ENCODE data around the gene TAF9.

The TAF9 gene

DNA sequence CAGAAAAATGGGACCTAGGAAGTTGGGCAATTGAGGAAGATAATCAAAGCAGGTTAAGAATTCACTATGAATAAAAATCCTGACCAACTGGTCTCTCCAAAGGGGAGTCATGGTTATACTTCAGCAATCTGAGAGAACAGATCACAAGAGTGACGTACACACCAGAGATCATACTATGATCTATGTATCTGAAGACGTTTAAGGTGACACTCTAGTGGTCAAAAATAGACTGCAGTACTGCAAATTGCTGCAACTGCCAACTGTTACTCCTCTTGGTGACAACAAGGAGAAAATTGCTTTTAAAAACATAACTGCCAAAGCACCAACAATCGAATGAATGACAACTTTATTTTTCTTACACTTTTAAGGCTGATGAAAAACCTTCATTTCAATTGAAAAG lies 4.9 kb downstream of the TAF9 start (continued):
- TF ChIP-seq, protein P1, sequence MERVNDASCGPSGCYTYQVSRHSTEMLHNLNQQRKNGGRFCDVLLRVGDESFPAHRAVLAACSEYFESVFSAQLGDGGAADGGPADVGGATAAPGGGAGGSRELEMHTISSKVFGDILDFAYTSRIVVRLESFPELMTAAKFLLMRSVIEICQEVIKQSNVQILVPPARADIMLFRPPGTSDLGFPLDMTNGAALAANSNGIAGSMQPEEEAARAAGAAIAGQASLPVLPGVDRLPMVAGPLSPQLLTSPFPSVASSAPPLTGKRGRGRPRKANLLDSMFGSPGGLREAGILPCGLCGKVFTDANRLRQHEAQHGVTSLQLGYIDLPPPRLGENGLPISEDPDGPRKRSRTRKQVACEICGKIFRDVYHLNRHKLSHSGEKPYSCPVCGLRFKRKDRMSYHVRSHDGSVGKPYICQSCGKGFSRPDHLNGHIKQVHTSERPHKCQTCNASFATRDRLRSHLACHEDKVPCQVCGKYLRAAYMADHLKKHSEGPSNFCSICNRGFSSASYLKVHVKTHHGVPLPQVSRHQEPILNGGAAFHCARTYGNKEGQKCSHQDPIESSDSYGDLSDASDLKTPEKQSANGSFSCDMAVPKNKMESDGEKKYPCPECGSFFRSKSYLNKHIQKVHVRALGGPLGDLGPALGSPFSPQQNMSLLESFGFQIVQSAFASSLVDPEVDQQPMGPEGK (CRISPR knock-in tag; IDR thresholded peaks at IDR 0.05; ENCODE audit: borderline replicate concordance) = no peak
- no peak for TF ChIP-seq OSR1 (CRISPR knock-in tag; IDR thresholded peaks at IDR 0.05)
- no peak for TF ChIP-seq ZFP30 (CRISPR knock-in tag; IDR thresholded peaks at IDR 0.05)

DNA sequence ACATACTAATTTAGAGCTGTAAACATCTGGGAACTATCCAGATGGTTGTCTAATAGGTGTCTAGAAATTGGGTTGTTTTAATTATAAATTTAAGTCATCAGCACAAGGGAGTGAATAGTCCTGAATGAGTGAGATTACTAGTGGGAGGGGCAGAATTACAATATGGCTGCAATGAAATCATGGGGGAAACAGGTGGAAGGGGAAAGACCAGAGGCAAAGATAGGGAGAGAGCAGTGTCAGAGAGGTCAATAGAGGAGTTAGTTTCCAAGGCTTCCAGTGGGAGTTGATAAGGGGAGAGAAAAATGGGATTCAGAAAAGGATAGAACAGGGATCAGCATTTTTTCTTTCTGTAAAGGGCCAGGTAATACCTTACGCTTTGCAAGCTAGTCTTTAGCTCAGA lies 8.9 kb downstream of the TAF9 start:
- TF ChIP-seq, protein P1 (CRISPR knock-in tag; IDR thresholded peaks at IDR 0.05; ENCODE audit: borderline replicate concordance) = no peak
- TF ChIP-seq ZFP3 (CRISPR knock-in tag; IDR thresholded peaks at IDR 0.05) (no peak), ARNTL (CRISPR knock-in tag; IDR thresholded peaks at IDR 0.05; ENCODE audit: borderline replicate concordance, low read depth) (no peak), ZNF8 (CRISPR knock-in tag; IDR thresholded peaks at IDR 0.05) (no peak), RARB (CRISPR knock-in tag; IDR thresholded peaks at IDR 0.05) (no peak), BACH2 (CRISPR knock-in tag; IDR thresholded peaks at IDR 0.05; ENCODE audit: borderline replicate concordance) (no peak), ZNF565 (CRISPR knock-in tag; conservative IDR thresholded peaks at IDR 0.05; ENCODE audit: low read depth) (no peak), TCF4 (CRISPR knock-in tag; IDR thresholded peaks at IDR 0.05; ENCODE audit: borderline replicate concordance) (no peak), PPARA (CRISPR knock-in tag; IDR thresholded peaks at IDR 0.05; ENCODE audit: borderline replicate concordance) (no peak), ZC3H10 (CRISPR knock-in tag; IDR thresholded peaks at IDR 0.05) (no peak), ZNF70 (CRISPR knock-in tag; IDR thresholded peaks at IDR 0.05) (no peak), GLIS3 (CRISPR knock-in tag; IDR thresholded peaks at IDR 0.05) (no peak), CSDC2 (CRISPR knock-in tag; IDR thresholded peaks at IDR 0.05) (no peak), SNAI2 (CRISPR knock-in tag; IDR thresholded peaks at IDR 0.05) (no peak)
- TF ChIP-seq, protein P2, sequence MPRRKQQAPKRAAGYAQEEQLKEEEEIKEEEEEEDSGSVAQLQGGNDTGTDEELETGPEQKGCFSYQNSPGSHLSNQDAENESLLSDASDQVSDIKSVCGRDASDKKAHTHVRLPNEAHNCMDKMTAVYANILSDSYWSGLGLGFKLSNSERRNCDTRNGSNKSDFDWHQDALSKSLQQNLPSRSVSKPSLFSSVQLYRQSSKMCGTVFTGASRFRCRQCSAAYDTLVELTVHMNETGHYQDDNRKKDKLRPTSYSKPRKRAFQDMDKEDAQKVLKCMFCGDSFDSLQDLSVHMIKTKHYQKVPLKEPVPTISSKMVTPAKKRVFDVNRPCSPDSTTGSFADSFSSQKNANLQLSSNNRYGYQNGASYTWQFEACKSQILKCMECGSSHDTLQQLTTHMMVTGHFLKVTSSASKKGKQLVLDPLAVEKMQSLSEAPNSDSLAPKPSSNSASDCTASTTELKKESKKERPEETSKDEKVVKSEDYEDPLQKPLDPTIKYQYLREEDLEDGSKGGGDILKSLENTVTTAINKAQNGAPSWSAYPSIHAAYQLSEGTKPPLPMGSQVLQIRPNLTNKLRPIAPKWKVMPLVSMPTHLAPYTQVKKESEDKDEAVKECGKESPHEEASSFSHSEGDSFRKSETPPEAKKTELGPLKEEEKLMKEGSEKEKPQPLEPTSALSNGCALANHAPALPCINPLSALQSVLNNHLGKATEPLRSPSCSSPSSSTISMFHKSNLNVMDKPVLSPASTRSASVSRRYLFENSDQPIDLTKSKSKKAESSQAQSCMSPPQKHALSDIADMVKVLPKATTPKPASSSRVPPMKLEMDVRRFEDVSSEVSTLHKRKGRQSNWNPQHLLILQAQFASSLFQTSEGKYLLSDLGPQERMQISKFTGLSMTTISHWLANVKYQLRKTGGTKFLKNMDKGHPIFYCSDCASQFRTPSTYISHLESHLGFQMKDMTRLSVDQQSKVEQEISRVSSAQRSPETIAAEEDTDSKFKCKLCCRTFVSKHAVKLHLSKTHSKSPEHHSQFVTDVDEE (CRISPR knock-in tag; IDR thresholded peaks at IDR 0.05) = no peak
- TF ChIP-seq, protein P3, sequence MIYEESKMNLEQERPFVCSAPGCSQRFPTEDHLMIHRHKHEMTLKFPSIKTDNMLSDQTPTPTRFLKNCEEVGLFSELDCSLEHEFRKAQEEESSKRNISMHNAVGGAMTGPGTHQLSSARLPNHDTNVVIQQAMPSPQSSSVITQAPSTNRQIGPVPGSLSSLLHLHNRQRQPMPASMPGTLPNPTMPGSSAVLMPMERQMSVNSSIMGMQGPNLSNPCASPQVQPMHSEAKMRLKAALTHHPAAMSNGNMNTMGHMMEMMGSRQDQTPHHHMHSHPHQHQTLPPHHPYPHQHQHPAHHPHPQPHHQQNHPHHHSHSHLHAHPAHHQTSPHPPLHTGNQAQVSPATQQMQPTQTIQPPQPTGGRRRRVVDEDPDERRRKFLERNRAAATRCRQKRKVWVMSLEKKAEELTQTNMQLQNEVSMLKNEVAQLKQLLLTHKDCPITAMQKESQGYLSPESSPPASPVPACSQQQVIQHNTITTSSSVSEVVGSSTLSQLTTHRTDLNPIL (CRISPR knock-in tag; IDR thresholded peaks at IDR 0.05; ENCODE audit: low read depth) = no peak
- no peak for ATAC-seq

DNA sequence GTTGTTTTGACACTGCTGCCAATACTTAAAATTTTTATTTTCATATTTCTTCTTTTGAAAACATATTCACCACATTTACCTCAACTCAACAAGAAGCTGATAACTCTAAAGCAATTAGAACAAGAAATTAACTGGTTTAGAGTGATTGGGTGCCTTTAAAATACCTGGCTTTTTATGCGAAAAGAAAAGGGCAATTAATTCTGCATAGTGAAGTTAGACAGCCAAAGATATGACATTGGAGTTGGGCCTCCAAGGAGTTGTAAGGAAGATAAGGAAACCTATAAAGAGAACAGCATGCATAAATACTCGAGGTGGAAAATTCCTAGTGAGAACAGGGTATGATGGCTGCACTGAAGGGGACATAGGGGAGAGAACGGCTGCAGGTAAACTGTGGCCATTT lies 9.6 kb downstream of the TAF9 start:
- no peak for ATAC-seq
- TF ChIP-seq ZNF565 (CRISPR knock-in tag; conservative IDR thresholded peaks at IDR 0.05; ENCODE audit: low read depth) = no peak

DNA sequence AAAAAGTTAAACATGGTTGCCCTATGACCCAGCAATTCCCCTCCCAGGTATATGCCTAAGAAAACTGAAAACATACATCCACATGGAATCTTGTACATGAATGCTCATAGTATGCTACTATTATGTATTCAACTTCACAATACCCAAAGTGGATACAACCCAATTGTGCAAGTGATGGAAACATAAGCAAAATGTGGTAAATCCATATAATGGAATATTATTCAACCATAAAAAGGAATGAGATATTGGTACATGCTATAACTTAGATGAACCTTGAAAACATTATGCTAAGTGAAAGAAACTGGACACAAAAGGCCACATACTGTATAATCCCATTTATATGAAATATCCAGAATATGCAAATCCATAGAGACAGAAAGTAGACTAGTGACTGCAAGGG lies 18.7 kb downstream of the TAF9 start:
- TF ChIP-seq ESRRG (CRISPR knock-in tag; IDR thresholded peaks at IDR 0.05) (no peak), ZNF8 (CRISPR knock-in tag; IDR thresholded peaks at IDR 0.05) (peak; percentile 78)
- ATAC-seq = no peak

DNA sequence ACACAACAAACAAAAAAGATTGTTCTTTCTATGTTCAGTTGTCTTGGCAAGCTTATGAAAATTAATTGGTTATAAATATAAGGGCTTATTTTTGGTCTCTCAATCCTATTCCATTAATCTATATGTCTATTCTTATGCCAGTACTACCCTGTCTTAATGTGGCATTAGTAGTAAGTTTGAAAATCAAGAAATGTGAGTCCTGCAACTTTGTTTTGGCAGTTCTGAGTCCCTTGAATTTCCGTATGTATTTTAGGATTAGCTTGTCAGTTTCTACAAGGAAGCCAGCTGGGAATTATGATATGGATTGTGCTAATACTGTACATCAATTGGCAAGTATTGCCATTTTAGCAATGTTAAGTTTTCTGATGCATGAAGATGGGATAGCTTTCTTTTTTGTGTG lies 26.2 kb downstream of the TAF9 start:
- TF ChIP-seq ZNF8 (CRISPR knock-in tag; IDR thresholded peaks at IDR 0.05) (no peak), ARNTL (CRISPR knock-in tag; IDR thresholded peaks at IDR 0.05; ENCODE audit: borderline replicate concordance, low read depth) (no peak), TCF4 (CRISPR knock-in tag; IDR thresholded peaks at IDR 0.05; ENCODE audit: borderline replicate concordance) (no peak), ZC3H10 (CRISPR knock-in tag; IDR thresholded peaks at IDR 0.05) (no peak), ZNF565 (CRISPR knock-in tag; conservative IDR thresholded peaks at IDR 0.05; ENCODE audit: low read depth) (no peak), ZFP30 (CRISPR knock-in tag; IDR thresholded peaks at IDR 0.05) (no peak), PPARA (CRISPR knock-in tag; IDR thresholded peaks at IDR 0.05; ENCODE audit: borderline replicate concordance) (no peak), TOX (CRISPR knock-in tag; IDR thresholded peaks at IDR 0.05; ENCODE audit: borderline replicate concordance) (no peak)
- TF ChIP-seq, protein P1 (CRISPR knock-in tag; IDR thresholded peaks at IDR 0.05; ENCODE audit: borderline replicate concordance) = no peak
- ATAC-seq = no peak

All from SK-N-SH treated with all-trans-retinoic acid at 6 μM for 48 hours (cell line).